HG02870 (cell line): ENCODE data around the gene IWS1.
"Not testable (repeated sequence)": the region's sequence is repeated elsewhere in the genome, so short reads cannot be mapped to it uniquely, and the experiment has no call there.

Experiments
- ATAC-seq: cut with Tn5 transposase; IDR thresholded peaks from one replicate; pipeline ENCODE4 v1.9.1; 2021; ENCODE audit warnings: mild to moderate bottlenecking, moderate library complexity; ENCODE audit not compliant: unreplicated experiment

Gene IWS1

DNA sequence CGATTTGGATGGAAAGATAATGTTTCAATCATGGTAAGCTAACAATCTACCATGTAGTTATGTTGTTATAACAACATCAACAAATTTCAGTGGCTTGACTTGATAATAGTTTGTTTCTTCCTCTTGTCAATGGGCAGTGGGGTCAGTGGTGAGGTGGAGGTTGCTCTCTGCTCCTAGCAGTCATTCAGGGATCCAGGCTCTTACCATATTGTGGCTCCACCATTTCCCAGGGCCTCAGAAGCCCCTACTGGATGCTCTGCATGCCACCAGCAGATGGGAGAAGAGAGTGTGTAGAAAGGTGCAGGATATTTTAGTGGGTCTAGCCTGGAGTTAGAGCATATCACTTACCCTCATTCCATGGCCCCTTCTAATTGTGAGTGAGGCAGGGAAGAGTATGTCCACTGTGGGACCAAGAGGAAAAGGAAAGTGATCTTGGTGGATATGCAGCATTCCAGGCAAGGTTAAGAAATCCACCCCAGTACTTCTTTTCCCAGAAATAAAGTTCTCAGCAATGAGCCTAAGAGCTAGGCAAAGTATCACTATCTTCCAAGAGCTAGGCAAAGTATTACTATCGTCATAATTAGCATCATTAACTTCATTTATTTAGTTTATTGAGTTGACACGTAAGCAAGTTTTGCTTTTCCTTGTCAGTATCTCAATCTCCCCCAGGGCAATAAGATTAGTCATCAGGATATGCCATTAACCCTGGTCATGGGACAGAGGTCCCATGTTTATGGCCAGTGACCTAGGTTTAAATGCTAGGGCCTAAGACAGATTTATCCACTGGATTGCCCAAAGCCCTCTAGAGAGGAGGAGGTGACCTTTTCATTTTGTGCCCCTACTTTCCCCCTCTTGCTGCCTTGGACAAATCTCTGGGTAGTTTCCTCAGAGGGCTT lies 4.2 kb upstream of the IWS1 start:
- no peak for ATAC-seq

- ATAC-seq: not testable (repeated sequence)
Observed at GRCh38 chr2:127529416-127529815, 3.1 kb upstream of the IWS1 start.

DNA sequence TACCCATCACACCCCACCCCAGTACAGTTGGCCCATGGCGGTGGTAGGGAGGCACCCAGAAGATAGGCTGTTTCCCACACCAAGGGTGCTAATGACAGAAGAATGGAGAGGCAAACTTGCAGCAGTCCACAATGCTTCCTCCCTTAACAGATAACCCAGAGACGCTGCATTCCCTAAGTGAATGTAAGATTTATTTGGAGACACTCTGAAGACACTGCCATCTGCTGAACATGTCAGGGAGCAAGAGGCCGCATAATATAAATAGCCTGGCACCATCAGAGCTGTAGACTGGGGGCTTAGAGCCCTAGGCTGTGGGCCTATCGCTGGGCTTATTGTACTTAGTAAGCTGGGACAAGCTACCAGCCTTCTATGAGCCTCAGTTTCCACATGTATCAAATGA lies 2.2 kb upstream of the IWS1 start:
- ATAC-seq: no peak

GRCh38 chr2:127527001-127527804 lies 914 bp upstream of the IWS1 start:
- ATAC-seq: peak; percentile 9

DNA sequence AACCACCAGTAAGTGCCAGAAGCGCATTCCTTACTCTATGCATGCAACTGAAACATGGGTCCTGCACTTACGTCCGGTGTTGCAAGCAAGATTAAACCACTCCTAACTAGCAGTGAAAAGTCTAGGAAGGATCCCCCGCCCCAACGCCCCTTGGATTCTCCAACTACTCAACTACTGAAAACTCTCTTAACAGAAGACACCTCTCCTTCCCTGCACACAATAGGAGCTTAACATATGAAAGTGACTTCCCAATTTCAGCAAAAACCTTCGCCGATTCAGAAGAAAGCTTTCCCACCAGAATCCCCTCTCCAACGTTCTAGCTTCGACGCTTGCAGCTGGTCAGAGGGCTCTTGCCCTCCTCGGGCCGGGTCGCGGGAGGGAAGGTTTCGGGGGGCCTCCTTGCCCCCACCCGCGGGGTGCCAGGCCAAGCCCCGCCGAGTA lies 578 bp downstream of the IWS1 start:
- ATAC-seq: no peak

DNA sequence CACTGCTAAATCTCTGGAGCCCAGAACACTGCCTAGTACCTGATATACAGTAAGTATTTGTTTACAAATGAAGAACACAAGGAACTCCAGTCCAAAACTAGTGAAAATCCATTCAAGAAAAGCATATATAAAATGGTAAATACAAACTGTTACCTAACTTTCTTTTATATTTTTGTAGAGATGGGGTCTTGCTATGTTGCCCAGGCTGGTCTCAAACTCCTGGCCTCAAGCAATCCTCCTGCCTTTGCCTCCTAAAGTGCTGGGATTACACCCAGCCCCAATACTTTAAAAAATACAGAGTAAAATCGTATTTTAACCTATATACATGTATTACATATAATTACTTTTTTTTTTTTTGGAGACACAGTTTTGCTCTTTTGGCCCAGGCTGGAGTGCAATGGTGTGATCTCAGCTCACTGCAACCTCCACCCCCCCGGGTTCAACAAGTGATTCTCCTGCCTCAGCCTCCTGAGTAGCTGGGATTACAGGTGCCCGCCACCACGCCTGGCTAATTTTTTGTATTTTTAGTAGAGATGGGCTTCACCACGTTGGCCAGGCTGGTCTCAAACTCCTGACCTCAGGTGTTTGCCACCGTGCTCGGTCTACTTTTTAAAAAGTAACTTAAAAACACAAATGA lies 2.0 kb downstream of the IWS1 start:
- not testable (repeated sequence) for ATAC-seq

DNA sequence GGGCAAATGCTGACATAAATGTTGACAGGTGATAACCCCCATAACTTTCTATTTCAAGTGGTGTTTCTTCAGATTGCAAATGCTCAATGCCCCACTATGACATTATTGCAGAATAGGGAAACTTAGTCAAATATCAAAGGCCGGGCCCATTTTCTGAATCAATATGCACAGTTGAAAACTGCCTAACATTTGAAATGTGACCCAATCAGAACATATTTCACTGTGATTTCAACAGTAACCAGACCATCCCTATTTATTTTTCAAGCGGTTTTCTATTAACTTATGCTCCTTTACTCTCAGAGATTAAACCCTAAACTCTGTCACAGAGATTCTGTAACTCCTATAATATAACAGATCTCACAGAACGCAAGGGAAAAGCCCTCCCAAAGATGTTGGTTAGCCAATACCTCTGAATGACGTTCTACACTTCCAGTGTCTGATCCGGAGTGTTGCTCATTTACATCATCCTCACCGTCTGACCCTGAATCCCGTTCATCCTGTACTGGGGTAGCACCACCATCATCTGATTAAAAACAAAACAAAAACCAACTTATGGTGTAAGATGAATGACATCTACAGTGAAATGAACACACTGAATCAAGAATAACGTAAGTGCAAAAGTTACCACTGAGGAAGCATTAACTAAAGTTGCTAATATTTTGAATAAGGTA lies 2.9 kb downstream of the IWS1 start:
- ATAC-seq: no peak

DNA sequence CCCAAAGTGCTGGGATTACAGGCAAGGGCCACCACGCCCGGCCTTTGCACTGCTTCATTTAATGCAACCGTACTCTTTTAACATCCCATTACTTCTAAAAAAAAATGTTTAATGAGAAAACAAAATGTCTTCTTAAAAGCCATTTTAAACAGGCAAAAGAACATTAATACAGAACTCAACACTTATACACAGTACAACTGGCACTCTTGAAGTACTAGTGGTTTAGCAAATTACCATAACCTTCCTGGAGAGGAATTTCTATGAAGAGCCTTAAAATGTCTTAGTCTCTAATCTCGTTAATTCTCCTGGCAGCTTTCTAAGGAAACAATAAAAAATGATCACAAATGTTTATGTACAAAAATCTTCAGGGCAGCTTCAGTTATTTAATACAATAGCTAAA lies 5.9 kb downstream of the IWS1 start:
- no peak for ATAC-seq

- no peak for ATAC-seq
Observed at GRCh38 chr2:127517465-127517864, 8.8 kb downstream of the IWS1 start.

GRCh38 chr2:127516041-127516762 lies 10.1 kb downstream of the IWS1 start:
- ATAC-seq: no peak

DNA sequence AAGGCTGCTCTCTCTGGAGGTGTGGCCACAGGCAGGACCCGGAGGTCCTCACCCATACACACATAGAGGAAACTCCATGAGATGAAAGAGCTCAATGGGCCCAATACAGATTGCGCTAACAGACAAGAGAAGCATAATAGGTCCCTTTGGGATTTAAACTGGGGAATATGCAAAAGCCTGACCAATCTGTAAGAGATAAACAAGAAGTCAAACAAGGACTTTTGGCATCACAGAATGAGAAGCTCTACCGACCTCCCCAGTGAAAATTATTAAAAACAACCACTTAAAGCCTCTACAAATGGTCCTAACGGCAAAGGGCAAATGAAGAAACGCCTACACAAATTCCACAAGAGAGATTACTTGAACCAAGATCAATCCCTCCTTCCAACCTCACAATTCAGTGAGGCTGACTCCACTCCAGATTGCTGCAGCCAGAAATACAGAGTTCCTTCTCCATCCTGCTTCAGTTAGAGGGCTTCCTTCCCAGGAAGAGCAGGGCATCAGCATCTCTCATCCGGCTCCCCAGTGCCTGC lies 10.8 kb downstream of the IWS1 start:
- no peak for ATAC-seq

- no peak for ATAC-seq
Observed at GRCh38 chr2:127514485-127514884, 11.8 kb downstream of the IWS1 start.

DNA sequence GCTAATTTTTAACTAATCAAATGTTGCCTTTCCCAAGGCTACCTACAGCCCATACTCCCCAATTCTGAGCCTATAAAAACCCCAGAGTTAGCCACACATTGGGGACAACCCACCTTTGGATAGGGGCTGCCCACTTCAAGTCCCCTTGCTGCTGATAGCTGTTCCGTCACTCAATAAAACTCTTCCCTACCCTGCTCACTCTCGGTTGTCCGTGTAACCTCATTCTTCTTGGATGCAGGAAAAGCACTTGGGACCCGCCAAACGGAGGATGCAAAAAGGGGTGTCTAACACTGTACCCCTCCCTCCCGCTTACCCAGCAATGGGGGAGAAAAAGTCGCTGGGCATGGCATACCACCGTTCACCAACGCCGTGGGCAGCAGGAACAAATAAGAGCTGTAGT lies 12.2 kb downstream of the IWS1 start:
- no peak for ATAC-seq

- ATAC-seq: no peak
Observed at GRCh38 chr2:127512362-127512761, 13.9 kb downstream of the IWS1 start.

DNA sequence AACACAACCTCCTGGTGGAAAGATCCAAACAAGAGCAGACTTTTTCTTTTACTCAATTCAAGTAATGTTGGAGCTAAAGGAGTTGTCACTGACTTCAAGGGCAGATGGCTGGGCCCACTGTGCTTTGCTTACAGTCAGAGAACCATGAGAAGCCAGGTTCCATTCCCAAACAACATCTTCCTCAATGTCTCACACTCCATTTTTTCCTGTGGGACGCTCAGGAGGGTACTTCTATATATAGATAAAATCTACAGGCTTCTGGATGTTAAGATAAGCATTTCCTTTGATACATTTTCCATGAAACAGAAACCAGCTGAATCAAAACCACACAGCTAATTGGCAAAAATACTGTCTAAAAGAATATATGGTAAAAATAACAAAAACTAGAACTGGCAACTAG lies 14.4 kb downstream of the IWS1 start:
- ATAC-seq: no peak

GRCh38 chr2:127511090-127511695 lies 15.1 kb downstream of the IWS1 start:
- no peak for ATAC-seq

DNA sequence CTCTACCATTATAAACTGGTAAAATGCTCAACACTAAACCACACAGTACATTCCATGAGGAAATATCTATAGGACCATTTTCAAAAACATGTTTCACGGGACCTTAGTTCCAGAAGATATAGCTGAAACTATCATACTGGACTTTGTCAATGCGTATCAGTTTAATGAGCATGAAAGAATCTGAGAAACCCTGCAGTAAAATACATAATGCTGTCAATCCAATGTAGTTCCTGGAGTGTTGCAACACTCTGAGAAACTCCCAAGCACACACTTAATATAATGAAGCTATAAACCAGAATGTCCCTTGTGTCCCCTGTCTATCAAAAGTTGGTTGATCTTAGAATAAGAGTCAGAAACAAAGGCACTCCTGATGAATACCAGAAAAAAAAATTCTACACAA lies 16.2 kb downstream of the IWS1 start:
- ATAC-seq: no peak

DNA sequence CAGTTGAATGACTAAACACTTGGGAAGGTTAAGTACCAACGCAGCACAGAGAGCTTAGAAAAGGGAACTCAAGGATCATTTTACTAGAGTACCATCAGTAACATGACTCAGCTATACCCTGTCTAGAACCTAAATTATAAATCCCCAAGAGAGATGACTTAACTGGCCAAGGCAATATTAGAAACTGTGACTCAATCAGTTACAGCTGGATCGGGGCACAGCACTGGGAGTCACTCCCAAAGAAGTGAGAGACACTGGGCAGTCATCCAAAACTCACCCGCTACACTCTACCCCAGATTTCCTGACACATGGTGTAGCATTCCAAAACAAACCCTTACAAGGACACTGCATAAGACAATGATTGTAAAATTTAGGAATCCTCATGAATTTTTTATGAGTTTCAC lies 17.7 kb downstream of the IWS1 start:
- no peak for ATAC-seq

- ATAC-seq: no peak
Observed at GRCh38 chr2:127508023-127508630, 18.2 kb downstream of the IWS1 start.
